Heart left ventricle (tissue), 13 donors: ENCODE results near the gene HYAL1.
A peak's percentile ranks its signal among the peaks of the same experiment; 100 is the strongest.

Experiments used
- CTCF ChIP-seq, 12 donors: fragments of 200-600 bp; sonication (generic) in 4 of 12; IDR thresholded peaks; one replicate each; pipeline versions ENCODE4 v1.5.0 to v1.8.0; 2018 to 2022; ENCODE audit warnings: antibody characterized with exemption in 12 of 12, mild to moderate bottlenecking in 5 of 12
- POLR2A ChIP-seq, 2 donors: fragments of 450-650 bp; IDR thresholded peaks; one replicate each; pipeline ENCODE4 v1.6.1; 2017; ENCODE audit warnings: antibody characterized with exemption in 2 of 2, mild to moderate bottlenecking in 2 of 2, moderate library complexity in 2 of 2
- donor health status: ischemic (EF 13 %, LVEDD 7.1; RV severe dilation, severe dysfunction).
- donor health status: DM: no; HTN: yes; CAD: no.
- donor health status: DM: no; HTN: no; CAD: no.
- donor health status: ischemic (EF 25% LVEDD 6.9; RV normal size, moderate dysfunction).
- donor health status: ischemic (EF 25% LVEDD 5.7; RV mildly dilated, moderate dysfunction).
- donor health status: ischemic (EF 35%, LVEDD 5.7; RV mildly dilated, moderate dysfunction).
- donor health status: nonischemic (EF 11% LVEDD 7.7; RV severe dilation, severe dysfunction).
- donor health status: DM: yes; HTN: yes; CAD: no.
- donor health status: PGD.
- donor health status: ischemic (EF 29% LVEDD 5.4; RV normal size, mild dysfunction).
- donor health status: nonischemic (EF 23%, LVEDD 6.1; RV moderate dilation, normal function).

GRCh38 chr3:50333744-50334328 lies 30.5 kb upstream of the HYAL1 start:
- TF ChIP-seq CTCF (IDR thresholded peaks at IDR 0.05) (no peak), POLR2A (IDR thresholded peaks at IDR 0.05) (peak in 1 of 2 donors; percentile 58)
